Activated CD8-positive, alpha-beta memory T cell treated with anti-CD3 and anti-CD28 coated beads for 1 hour (primary cell): ENCODE results near the gene TMEM87B.
"Not testable (repeated sequence)": the region's sequence is repeated elsewhere in the genome, so short reads cannot be mapped to it uniquely, and the experiment has no call there.

ENCODE experiments used
- DNase-seq, 2 donors: peaks; one replicate each; pipeline ENCODE4 v3.0.0-alpha.2; 2020; ENCODE audit warnings: low read depth in 1 of 2; ENCODE audit errors: extremely low read depth in 1 of 2

The TMEM87B gene

GRCh38 chr2:112032689-112033465 lies 22.2 kb upstream of the TMEM87B start:
- DNase-seq: no peak

DNA sequence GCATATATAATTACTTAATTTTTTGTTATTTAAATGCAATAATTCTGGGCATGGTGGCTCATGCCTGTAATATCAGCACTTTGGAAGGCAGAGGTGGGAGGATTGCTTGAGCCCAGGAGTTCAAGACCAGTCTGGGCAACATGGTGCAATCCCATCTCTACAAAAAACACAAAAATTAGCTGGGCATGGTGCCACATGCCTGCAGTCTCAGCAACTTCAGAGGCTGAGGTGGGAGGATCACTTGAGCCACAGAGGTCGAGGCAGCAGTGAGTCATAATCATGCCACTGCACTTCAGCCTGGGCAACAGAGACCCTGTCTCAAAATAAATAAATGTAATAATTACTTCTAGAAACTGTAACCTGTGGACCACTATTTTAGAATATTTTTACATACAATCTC lies 21.5 kb upstream of the TMEM87B start:
- DNase-seq: no peak

DNA sequence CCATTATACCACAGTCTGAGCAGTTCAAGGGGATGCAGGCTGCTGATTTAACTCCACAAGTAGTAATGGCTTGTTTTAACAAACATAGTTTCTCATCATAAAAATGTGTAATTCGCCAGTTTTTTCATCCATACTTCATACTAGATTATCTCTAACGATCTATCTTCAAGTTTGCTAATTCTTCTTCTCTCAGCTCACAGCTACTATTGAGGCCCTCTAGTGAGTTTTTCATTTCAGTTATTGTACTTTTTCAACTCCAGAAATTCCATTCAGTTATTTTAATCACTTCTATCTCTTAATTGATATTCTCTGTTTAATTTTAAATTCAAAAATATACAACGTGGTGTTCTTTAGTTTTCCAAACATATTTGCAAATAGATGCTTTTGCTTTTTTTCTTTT lies 20.1 kb upstream of the TMEM87B start:
- no peak for DNase-seq

DNA sequence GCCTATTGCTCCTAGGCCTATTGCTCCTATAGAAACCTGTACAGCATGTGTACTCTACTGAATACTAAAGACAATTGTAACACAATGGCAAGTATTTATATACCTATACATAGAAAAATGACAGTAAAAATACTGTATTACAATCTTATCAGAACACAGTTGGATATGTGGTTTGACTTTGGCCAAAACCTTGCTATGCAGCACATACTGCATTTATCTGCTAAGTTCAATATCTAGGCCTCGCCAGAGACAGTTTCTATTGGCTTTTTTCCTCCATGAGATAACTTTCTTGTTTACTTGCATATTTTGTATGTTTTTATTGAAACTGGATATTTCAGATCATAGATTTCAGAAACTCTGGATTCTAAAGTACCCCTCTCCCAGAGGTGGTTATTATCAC lies 19.3 kb upstream of the TMEM87B start:
- DNase-seq: no peak

GRCh38 chr2:112039556-112039955 lies 15.5 kb upstream of the TMEM87B start:
- not testable (repeated sequence) for DNase-seq

DNA sequence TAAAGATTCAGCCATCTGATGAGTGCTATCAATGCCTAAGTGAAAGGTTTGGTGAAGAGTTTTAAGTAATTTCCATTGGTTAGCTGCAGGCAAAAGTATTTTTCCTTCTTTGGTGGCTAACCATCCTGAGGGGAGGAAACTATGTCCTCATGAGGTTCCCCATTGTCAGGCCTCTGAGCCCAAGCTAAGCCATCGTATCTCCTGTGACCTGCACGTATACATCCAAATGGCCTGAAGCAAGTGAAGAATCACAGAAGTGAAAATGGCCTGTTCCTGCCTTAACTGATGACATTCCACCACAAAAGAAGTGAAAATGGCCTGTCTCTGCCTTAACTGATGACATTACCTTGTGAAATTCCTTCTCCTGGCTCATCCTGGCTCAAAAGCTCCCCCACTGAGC lies 15.0 kb upstream of the TMEM87B start:
- DNase-seq: not testable (repeated sequence)

GRCh38 chr2:112041460-112041859 lies 13.6 kb upstream of the TMEM87B start:
- DNase-seq: not testable (repeated sequence)

DNA sequence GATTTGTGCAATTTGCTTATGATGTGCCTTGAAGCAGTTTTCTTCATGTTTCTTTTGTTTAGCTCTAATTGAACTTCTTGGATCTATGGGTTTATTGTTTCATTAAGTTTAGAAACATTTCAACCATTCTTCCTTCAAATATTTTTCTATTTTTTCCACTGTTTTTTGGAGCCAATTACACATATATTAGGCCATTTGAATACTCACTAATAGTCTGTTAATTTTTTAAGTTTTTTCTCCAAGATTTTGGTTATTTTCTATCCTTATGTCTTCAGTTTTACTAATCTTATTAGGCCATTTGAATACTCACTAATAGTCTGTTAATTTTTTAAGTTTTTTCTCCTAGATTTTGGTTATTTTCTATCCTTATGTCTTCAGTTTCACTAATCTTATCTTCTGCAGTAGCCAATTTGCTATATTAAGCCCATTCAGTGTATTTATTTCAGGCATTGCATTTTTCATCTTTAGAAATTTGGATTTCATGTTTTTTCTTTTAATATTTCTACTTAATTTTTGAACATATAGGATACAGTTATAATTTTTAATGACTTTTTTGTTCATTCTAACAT lies 9.5 kb upstream of the TMEM87B start:
- DNase-seq: no peak

DNA sequence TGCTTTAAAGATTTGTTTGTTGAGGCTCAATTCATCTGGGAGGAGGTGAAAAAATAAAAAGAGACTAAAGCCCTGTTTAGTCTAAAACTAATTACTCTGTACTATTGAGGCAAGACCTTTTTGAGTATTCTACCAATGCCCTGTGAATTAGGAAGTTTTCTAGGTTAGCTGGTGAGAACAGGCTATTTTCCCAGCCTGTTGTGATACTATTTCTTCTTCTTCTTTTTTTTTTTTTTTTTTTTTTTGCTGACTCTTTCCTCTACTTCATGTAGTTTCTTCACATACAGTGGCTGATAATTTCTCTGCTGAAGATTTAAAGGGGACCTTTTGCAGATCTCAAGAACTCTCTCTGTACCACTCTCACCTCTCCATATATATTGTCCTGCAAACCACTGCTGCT lies 8.8 kb upstream of the TMEM87B start:
- no peak for DNase-seq

DNA sequence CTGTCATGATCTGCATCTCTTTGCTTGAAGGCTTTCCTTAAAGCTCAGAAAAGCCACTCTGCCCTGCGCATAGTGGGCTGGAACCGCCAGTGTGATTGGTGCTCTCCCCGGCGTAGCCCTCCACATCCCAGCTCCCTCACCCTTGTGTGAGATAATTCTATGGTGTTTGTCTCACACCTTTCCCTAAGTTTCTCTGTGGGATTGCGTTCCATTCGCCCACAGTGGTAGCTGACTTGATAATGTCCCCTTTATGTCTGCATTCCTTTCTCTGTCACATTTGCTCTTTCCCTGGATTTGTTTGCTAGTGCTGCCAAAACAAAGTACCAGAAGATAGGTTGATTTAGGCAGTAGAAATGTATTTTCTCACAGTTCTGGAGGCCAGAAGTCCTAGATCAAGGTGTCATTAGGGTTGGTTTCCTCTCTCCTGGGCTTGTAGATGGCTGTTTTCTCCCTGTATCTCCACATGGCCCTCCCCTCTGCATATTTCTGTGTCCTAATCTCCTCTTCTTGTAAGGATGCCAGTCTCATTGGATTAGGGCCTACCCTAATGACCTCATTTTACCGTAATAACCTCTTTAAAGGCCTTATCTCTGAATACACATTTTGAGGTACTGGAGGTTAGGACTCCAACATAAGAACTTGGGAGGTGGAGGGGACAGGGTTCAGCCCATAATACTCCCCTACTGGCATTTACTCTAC lies 7.4 kb upstream of the TMEM87B start:
- no peak for DNase-seq

GRCh38 chr2:112048236-112048592 lies 6.9 kb upstream of the TMEM87B start:
- no peak for DNase-seq

DNA sequence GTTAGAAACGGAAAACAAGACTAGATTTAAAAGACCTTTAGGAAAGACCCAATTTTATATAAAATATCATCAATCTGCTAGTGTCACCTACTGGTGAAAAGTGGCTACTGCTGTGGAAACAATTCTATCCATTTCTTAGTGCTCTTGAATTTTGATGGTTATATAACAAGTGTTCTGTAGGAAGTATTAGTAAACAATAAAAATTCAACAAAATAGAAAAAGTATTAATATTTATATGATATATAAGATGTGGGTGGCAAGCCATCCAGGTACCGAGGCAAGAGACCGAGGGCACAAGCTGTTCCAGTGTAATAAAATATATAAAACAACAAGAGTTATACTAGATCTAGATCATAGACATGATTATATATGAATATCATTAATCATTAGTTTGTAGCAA lies 6.2 kb upstream of the TMEM87B start:
- DNase-seq: no peak

DNA sequence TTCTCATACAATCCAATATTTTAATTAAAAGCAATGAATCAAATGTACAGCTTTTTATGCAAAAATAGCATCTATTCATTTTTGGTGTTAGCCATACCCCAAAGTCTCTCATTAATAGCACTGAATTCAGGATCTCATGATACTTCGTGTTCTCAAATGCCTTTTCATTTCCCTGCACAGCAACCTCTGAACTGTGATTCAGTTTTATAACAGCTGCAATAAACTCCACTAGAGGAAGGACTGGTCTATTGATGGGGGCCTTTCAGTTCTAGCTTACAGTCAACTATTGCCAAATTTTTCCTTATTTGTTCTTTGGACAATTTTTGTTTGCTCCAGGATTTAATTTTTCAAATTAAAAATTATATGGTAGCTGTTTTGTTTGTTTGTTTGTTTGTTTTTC lies 4.8 kb upstream of the TMEM87B start:
- no peak for DNase-seq

- DNase-seq: peak; percentile 91 to 97
These were observed 887 bp upstream of the TMEM87B start for GRCh38 chr2:112053917-112054846.

GRCh38 chr2:112055730-112056625 lies 909 bp downstream of the TMEM87B start:
- no peak for DNase-seq

- DNase-seq: no peak
These were observed 1.5 kb downstream of the TMEM87B start for GRCh38 chr2:112056626-112056987.

DNA sequence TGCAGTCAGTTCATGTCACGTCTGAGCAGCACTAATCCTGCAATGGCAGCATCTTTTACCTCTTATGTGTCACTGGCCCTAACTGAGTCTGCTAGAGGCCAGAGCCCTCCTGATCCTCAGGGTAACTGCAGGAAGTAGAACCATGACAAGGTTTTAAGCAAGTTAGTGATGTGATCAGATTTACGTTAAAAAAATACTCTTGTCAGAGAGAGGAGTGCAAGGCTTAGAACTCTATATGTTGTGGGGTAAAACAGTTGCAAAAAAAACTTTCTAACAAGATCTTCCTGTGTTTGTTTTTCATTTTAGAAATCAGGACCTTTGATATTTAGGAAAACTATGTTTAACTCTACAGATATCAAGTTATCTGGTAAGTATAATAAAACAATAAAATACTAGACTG lies 4.6 kb downstream of the TMEM87B start:
- DNase-seq: no peak

DNA sequence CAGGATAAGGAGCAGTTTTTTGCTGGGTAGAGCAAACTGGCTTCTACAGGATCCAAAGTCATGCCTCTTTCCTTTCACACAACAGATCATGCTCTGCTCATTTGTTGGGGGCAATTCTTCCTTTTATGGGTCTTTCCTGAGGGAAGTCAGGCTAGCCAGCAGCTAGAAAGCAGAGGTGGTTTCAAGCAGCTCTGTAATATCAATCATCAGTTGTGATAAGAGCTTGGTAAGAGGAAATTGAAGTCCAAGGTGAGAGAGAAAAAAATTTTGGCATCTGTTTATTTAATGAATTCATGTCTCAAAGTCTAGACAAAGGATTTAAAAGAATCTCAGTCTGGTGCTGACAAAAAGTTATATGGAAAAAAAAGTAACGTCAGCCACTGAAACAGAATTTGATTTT lies 6.2 kb downstream of the TMEM87B start:
- DNase-seq: no peak

DNA sequence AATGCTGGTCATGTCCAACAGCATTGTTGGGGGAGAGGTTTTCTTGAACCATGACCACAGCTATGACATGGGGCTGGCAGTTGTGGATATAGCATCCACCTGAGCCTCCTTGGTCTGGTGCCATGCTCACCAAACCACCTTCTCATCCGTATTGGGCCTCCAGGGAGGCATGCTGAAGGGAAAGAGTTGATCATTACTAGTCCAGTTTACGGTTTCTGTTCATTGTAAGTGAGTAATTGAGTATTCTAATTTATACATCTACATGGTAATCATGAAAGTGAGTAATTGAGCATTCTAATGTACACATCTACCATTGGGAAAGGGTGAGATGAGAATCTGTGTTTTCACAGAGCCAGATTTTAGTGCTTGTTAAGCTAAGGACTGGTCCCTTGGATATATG lies 6.8 kb downstream of the TMEM87B start:
- DNase-seq: no peak

DNA sequence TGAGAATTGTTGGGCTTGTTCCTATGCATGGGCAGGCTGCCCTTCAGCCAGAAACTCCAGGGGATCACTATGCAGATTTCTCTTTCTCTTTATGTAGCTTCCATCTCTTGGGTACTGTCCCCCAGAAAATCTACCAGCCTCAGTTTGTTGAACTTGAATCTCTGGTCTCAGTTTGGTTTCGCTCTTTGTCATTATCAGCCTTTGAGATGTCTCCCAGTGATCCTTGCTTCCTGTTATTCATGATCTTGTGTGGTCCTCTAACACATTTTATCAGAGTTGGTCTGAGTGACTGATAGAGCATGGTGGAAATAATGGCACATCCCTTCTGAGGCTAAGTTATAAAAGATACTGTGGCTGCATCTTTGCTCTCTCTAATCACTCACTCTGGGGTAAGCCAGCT lies 7.8 kb downstream of the TMEM87B start:
- DNase-seq: no peak
